Loucy (cell line): ENCODE measurements around the gene CCDC9B.

Experiments used
- H2AFZ ChIP-seq: fragments of 200-600 bp; sonication (generic); 2 replicates; pipeline ENCODE4 v1.6.0; 2016; ENCODE audit warnings: antibody characterized with exemption, mild to moderate bottlenecking, low read length, moderate library complexity
- H3F3A ChIP-seq: fragments of 200-600 bp; 2 replicates; pipeline ENCODE4 v1.6.0; 2016; ENCODE audit warnings: antibody characterized with exemption, low read depth, mild to moderate bottlenecking
- H3K27me3 ChIP-seq: fragments of 200-600 bp; sonication (generic); 2 replicates; pipeline ENCODE4 v1.6.1; 2014; ENCODE audit warnings: low read length, mild to moderate bottlenecking; ENCODE audit not compliant: insufficient read depth, poor library complexity, severe bottlenecking
- H3K36me3 ChIP-seq: fragments of 200-600 bp; sonication (generic); 2 replicates; pipeline ENCODE4 v1.6.1; 2016; ENCODE audit warnings: low read length; ENCODE audit not compliant: insufficient read depth
- H3K4me1 ChIP-seq: fragments of 200-600 bp; sonication (generic); 2 replicates; pipeline ENCODE4 v1.5.1; 2014; ENCODE audit warnings: low read length, mild to moderate bottlenecking; ENCODE audit not compliant: insufficient read depth, poor library complexity, severe bottlenecking
- H3K4me2 ChIP-seq: fragments of 200-600 bp; sonication (generic); 2 replicates; pipeline ENCODE4 v1.6.0; 2014; ENCODE audit warnings: antibody characterized with exemption, low read length, low read depth, mild to moderate bottlenecking; ENCODE audit not compliant: poor library complexity, severe bottlenecking
- H3K4me3 ChIP-seq: fragments of 200-600 bp; sonication (generic); 2 replicates; pipeline ENCODE4 v1.5.1; 2014; ENCODE audit warnings: low read length, mild to moderate bottlenecking, mixed read lengths; ENCODE audit not compliant: poor library complexity, severe bottlenecking
- H3K79me2 ChIP-seq: fragments of 200-600 bp; sonication (generic); 2 replicates; pipeline ENCODE4 v1.6.1; 2014; ENCODE audit warnings: low read length; ENCODE audit not compliant: insufficient read depth
- H3K9ac ChIP-seq: fragments of 200-600 bp; sonication (generic); 2 replicates; pipeline ENCODE4 v1.6.0; 2014; ENCODE audit warnings: mild to moderate bottlenecking, low read depth, low read length, moderate library complexity; ENCODE audit not compliant: poor library complexity, severe bottlenecking
- H3K9me2 ChIP-seq: fragments of 200-600 bp; sonication (generic); replicated peaks from 2 replicates; pipeline ENCODE4 v1.6.1; 2016; ENCODE audit warnings: low read depth, low read length, mixed read lengths
- H3K9me3 ChIP-seq: fragments of 200-600 bp; sonication (generic); 2 replicates; pipeline ENCODE4 v1.6.1; 2014; ENCODE audit warnings: mild to moderate bottlenecking, antibody characterized with exemption, low read length, low read depth; ENCODE audit not compliant: insufficient read depth
- H4K20me1 ChIP-seq: fragments of 200-600 bp; sonication (generic); 2 replicates; pipeline ENCODE4 v1.6.0; 2014; ENCODE audit warnings: antibody characterized with exemption, low read length, mild to moderate bottlenecking; ENCODE audit not compliant: insufficient read depth, poor library complexity, severe bottlenecking
- CTCF ChIP-seq: fragments of 200-600 bp; sonication (generic); conservative IDR thresholded peaks from 2 replicates; pipeline ENCODE4 v1.5.1; 2014; ENCODE audit warnings: mild to moderate bottlenecking, antibody characterized with exemption, low read length
- EZH2phosphoT487 ChIP-seq: fragments of 200-600 bp; IDR thresholded peaks from 2 replicates; pipeline ENCODE4 v1.6.1; 2018; ENCODE audit warnings: antibody characterized with exemption, mild to moderate bottlenecking, moderate library complexity, borderline replicate concordance

The CCDC9B gene

GRCh38 chr15:40287505-40287904 lies 53.2 kb downstream of the CCDC9B start:
- H3K4me2 ChIP-seq, result no peak overlapping the region
- H2AFZ ChIP-seq, result no peak overlapping the region
- H3K9ac ChIP-seq, result no peak overlapping the region
- no peaks in the 10 kb centered on the region; the same call in 1 of the 2 replicates for H3K36me3 ChIP-seq
- 0 out of 2 replicates have a peak, but pooled peaks cover 3% of the 10 kb centered on the region for H3F3A ChIP-seq
- H3K79me2 ChIP-seq, result no peaks in the 10 kb centered on the region
- TF ChIP-seq CTCF, result no peak
- TF ChIP-seq EZH2phosphoT487, result no peak
- H3K4me1 ChIP-seq, result no peaks in the 10 kb centered on the region
- H3K4me3 ChIP-seq, result no peak overlapping the region
- H3K9me2 ChIP-seq, result no peaks in the 10 kb centered on the region
- H4K20me1 ChIP-seq, result no peaks in the 10 kb centered on the region
- H3K27me3 ChIP-seq, result no peaks in the 10 kb centered on the region
- H3K9me3 ChIP-seq, result no peaks in the 10 kb centered on the region

GRCh38 chr15:40286794-40287193 lies 53.9 kb downstream of the CCDC9B start:
- Histone ChIP-seq H3K4me2 (no peak overlapping the region), H3K79me2 (no peaks in the 10 kb centered on the region), H4K20me1 (no peaks in the 10 kb centered on the region), H2AFZ (no peak overlapping the region), H3F3A (0 out of 2 replicates have a peak, but pooled peaks cover 3% of the 10 kb centered on the region), H3K9me3 (no peaks in the 10 kb centered on the region), H3K9me2 (no peaks in the 10 kb centered on the region), H3K4me1 (no peaks in the 10 kb centered on the region), H3K27me3 (no peaks in the 10 kb centered on the region), H3K4me3 (no peak overlapping the region), H3K36me3 (no peaks in the 10 kb centered on the region; the same call in 1 of the 2 replicates), H3K9ac (no peak overlapping the region)
- TF ChIP-seq EZH2phosphoT487, result no peak
- no peak for TF ChIP-seq CTCF

GRCh38 chr15:40286061-40286532 lies 54.6 kb downstream of the CCDC9B start:
- H4K20me1 ChIP-seq, result no peaks in the 10 kb centered on the region
- no peak overlapping the region for H3K4me3 ChIP-seq
- no peaks in the 10 kb centered on the region for H3K27me3 ChIP-seq
- H3K9ac ChIP-seq, result no peak overlapping the region
- no peaks in the 10 kb centered on the region; the same call in 1 of the 2 replicates for H3K36me3 ChIP-seq
- H3K4me2 ChIP-seq, result no peak overlapping the region
- no peak for TF ChIP-seq CTCF
- TF ChIP-seq EZH2phosphoT487, result no peak
- H2AFZ ChIP-seq, result no peak overlapping the region
- no peaks in the 10 kb centered on the region for H3K79me2 ChIP-seq
- H3K4me1 ChIP-seq, result no peaks in the 10 kb centered on the region
- no peaks in the 10 kb centered on the region for H3K9me2 ChIP-seq
- 0 out of 2 replicates have a peak, but pooled peaks cover 3% of the 10 kb centered on the region for H3F3A ChIP-seq
- no peaks in the 10 kb centered on the region for H3K9me3 ChIP-seq
